Stimulated activated CD8-positive, alpha-beta memory T cell treated with anti-CD3 and anti-CD28 coated beads, Interleukin-7, amount 100 ng/mL, for 4 hours (primary cell): ENCODE results near the gene LTB4R2.
A peak's percentile ranks its signal among the peaks of the same experiment; 100 is the strongest.
"Not testable (repeated sequence)": the region's sequence is repeated elsewhere in the genome, so short reads cannot be mapped to it uniquely, and the experiment has no call there.

Experiments
- DNase-seq, 2 donors: peaks; one replicate each; pipeline ENCODE4 v3.0.0-alpha.2; 2020; ENCODE audit warnings: low read depth in 2 of 2

LTB4R2 gene

GRCh38 chr14:24339284-24340151 is 29.6 kb downstream of the LTB4R2 start, which contains the start of gene RIPK3:
RIPK3 (minus strand) TSS chr14:24339991; CDS start chr14:24339826, 165 bp downstream.
- DNase-seq: peak; percentile 28 to 53

- DNase-seq: no peak
Observed at GRCh38 chr14:24340606-24341005, 30.7 kb downstream of the LTB4R2 start.

DNA sequence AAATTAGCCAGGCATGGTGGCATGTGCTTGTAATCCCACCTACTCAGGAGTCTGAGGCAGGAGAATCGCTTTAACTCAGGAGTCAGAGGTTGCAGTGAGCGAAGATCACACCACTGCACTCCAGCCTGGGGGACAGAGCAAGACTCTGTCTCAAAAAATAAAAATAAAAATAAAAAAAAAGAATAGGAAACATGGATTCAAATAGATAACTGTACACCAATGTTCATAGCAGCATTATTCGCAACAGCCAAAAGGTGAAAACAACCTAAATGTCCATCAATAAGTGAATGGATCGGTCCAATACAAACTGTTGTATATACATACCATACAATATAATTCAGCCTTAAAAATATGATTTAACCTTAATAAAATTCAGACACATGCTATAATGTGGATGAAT is 32.9 kb downstream of the LTB4R2 start:
- DNase-seq: no peak

- DNase-seq: no peak
Observed at GRCh38 chr14:24343795-24344660, 34.1 kb downstream of the LTB4R2 start.

DNA sequence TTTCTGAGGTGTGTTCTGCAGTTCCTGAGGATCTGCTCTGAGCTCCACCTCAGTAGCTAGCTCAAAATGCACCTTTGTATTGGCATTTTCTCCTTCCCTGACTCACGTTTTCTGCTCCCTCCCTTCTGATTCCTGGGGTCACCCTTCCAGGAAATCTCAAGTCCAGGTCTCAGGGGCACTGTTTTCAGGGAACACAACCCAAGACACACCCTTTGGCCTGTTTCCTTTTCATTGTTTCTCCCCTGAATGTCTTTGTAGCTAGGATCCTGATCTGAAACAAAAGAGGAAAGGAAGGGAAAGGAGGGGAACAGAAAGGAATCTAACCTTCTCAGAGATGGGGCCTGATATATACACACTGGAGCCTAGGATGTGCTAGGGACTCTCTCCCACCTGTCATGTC is 37.2 kb downstream of the LTB4R2 start:
- DNase-seq: no peak

DNA sequence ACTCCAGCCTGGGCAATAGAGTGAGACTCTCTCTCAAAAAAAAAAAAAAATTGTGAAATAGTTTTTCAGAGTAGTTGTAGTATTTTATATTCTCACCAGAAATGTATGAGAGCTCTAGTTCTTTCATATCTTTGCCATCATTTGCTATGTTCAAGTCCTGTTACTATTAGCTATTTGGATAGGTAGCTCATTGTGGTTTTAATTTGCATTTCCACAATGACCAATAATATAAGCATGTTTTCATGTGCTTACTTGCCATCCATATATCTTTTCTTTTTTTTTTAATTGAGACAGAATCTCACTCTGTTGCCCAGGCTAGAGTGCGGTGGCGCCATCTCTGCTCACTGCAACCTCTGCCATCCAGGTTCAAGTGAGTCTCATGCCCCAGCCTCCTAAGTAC is 38.2 kb downstream of the LTB4R2 start:
- no peak for DNase-seq

DNA sequence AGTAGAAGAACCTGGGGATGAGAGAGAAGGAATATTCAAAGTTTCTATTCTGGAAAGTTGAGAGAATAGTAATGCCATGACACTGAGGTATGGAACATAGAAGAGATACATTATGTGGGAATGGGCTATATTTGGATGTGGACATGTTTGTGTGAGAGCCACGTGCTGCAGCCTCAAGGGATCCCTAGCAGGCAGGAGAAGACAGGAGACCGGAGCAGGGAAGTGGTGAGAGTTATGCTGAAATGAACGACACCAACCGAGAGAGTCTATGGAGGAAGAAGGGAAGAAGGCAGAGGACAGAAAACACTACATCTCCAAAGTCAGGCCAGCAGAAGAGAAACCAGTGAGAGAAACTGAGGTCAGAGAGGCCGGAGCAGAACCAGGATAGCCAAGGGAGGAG is 39.8 kb downstream of the LTB4R2 start:
- DNase-seq: no peak

GRCh38 chr14:24351517-24351916 is 41.6 kb downstream of the LTB4R2 start:
- no peak for DNase-seq

- DNase-seq: no peak
Observed at GRCh38 chr14:24353559-24354481, 43.9 kb downstream of the LTB4R2 start.

DNA sequence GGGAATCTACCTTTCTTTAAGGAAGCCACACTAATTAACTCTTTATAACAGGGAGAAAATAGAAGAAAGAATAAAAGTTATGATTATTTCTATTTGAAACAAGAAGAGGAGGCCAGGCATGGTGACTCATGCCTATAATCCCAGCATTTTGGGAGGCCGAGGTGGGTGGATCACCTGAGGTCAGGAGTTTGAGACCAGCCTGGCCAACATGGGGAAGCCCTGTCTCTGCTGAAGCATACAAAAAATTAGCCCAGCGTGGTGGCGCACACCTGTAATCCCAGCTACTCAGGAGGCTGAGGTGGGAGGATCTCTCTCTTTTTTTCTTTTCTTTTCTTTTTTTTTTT is 44.5 kb downstream of the LTB4R2 start:
- not testable (repeated sequence) for DNase-seq

GRCh38 chr14:24355009-24355408 is 45.1 kb downstream of the LTB4R2 start:
- no peak for DNase-seq

DNA sequence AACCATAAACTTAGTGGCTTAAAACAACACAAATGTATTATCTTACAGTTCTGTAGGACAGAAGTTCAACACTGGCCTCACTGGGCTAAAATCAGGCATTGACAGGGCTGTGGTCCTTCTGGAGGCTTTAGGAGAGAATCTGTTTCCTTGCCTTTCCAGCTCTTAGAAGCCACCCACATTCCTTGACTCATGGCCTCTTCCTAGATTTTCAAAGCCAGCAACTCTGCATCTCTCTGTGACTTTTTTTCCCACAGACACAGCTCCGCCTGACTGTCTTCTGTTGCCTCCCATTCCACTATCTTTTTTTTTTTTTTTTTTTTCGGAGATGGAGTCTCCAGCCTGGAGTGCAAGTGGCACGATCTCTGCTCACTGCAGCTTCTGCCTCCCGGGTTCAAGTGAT is 46.3 kb downstream of the LTB4R2 start:
- no peak for DNase-seq

DNA sequence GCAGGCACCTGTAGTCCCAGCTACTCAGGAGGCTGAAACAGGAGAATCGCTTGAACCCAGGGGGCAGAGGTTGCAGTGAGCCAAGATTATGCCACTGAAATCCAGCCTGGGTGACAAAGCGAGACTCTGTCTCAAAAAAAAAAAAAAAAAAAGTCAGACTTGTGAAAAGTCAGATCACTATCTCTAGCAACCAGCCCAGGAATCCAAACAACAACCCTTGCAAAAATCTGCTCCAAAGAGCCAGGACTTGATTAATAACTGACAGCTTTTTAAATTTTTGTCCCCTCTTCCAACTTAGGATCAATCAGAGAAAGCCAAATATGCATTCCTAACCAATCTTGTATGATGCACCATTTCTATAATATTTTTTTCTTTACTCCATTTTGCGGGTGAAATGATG is 50.3 kb downstream of the LTB4R2 start:
- no peak for DNase-seq

- no peak for DNase-seq
Observed at GRCh38 chr14:24361326-24361725, 51.4 kb downstream of the LTB4R2 start.
